NCI-H524 treated with DMSO at 0.1 percent for 48 hours (cell line): ENCODE data around the gene LSM12.
A peak's percentile ranks its signal among the peaks of the same experiment; 100 is the strongest.
"Not testable (repeated sequence)": the region's sequence is repeated elsewhere in the genome, so short reads cannot be mapped to it uniquely, and the experiment has no call there.

ENCODE experiments used
- DNase-seq: peaks from one replicate; lab custom pipeline; 2025; lab: John Stamatoyannopoulos, UW

LSM12 gene

DNA sequence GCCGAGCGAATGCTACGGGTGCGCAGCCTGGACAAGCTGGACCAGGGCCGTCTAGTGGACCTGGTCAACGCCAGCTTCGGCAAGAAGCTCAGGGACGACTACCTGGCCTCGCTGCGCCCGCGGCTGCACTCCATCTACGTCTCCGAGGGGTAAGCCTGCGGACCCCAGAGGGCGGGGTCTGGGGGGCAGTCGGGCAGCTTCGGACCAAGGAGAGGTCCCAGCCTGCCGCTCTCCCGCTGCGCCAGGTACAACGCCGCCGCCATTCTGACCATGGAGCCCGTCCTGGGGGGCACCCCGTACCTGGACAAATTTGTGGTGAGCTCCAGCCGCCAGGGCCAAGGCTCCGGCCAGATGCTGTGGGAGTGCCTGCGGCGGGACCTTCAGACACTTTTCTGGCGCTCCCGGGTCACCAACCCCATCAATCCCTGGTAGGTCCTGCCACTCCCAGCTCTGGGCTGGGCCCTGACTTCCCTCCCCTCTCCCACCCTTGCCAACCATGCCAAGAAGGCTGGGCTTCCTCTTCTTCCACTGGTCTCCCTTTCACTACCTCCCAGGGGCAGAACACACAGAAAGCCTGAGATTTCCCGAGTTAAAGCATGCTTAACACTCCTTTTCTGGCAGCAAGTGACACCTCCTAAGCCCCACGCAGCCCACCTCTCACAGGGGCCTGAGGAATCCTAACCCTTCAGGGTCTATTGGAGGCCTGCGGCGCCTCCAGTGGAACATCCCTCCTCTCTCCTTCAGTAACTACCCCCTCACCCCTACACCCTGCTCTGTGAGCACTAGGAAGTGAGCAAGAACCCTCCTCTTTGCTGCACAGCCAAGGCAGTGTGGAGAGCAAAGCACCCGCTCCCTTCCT lies 58.9 kb downstream of the LSM12 start:
- DNase-seq = no peak

DNA sequence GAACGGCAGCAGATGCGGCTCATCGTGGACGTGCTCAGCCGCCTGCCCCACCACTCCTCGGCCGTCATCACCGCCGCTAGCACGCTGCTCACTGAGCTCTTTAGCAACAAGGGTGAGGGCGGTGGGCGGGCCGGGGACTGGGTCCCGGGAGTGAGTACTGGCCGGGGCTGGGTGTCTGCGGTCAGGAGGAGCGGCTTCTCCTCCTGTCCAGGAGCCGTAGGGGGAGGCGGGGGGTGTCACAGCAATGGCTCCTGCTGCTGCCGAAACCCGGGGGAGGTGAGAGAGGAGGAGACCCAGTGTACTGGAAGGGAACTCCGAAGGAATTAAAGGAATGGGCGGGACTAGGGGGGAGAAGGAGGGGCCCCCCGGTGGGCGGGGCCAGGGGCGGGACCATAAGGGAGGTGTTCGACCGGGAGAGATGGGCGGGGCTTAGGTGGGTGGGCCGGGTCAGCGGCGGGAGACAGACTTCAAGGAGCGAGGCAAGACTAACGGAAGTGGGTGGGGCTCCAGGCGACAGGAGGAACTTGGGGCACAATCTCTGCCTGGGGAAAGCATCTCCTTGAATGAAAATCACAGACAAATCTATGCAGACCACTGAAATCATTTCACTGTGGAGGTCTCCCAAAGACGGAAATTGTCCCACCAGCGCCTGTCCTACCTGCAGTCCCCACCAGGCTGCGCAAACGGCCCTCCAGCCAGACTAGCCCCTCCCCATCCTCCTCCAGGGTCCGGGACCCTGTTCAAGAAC lies 59.7 kb downstream of the LSM12 start:
- DNase-seq = peak; percentile 84

DNA sequence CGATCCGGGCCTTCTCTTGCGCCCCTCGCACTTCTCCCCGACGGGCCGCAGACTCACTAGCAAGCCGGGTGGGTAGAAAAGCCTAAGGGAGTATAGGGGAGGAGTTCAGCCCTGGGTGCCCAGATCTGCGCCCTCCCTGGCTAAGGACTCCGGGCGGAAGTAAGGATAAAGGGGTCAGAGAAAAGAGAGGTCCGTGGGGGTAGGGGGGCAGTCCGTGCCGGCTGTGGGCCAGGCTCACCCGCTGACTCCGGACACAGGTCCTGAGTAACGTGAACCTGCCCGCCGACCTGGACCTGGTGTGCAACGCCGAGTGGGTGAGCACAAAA lies 60.2 kb downstream of the LSM12 start:
- DNase-seq = no peak

DNA sequence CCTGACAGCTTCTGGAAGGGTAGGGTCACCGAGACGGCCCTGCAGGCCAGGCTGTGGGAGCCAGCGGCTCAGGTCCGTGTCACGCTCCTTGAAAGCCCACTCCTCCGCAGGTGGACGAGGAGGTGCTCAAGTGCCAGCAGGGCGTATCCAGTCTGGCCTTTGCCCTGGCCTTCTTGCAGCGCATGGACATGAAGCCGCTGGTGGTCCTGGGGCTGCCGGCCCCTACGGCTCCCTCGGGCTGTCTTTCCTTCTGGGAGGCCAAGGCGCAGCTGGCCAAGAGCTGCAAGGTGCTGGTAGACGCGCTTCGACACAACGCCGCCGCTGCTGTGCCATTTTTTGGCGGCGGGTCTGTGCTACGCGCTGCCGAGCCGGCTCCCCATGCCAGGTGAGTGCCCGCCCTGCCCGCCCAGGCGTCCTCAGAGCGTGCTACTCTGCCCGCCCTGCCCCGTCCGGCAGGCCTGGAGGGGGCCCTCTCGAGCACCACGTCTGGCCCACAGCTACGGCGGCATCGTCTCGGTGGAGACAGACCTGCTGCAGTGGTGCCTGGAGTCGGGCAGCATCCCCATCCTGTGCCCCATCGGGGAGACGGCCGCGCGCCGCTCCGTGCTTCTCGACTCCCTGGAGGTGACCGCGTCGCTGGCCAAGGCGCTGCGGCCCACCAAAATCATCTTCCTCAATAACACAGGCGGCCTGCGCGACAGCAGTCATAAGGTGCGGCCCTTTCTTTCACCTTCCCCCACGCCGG lies 60.8 kb downstream of the LSM12 start:
- DNase-seq = no peak

DNA sequence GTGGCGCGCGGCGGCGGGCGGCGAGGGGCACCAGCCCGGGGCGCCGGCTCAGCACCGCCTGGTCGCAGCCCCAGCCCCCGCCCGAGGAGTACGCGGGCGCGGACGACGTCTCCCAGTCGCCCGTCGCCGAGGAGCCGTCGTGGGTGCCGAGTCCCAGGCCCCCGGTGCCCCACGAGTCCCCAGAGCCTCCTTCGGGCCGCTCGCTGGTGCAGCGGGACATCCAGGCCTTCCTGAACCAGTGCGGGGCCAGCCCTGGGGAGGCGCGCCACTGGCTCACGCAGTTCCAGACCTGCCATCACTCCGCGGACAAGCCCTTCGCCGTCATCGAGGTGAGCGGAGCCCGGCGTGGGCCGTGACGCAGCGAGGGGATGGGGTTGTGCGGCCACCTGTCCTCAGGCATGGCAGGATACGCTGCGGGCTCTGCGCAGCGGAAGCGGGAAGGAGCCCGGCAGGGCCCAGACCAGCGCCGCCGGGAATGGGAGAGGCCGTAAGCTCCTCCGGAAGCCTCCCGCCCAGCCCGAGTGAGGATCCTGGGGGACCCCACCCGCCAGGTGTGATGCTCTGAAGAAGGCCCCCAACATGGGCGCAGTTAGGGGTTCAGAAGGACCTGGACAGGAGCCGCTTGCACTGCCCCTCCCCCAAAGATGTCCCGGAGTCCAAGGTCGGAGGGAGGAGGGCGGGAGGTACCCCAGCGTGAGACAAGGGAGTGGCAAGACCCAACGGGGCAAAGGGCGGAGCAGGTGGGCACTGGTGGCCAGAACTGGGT lies 61.5 kb downstream of the LSM12 start:
- DNase-seq = no peak

DNA sequence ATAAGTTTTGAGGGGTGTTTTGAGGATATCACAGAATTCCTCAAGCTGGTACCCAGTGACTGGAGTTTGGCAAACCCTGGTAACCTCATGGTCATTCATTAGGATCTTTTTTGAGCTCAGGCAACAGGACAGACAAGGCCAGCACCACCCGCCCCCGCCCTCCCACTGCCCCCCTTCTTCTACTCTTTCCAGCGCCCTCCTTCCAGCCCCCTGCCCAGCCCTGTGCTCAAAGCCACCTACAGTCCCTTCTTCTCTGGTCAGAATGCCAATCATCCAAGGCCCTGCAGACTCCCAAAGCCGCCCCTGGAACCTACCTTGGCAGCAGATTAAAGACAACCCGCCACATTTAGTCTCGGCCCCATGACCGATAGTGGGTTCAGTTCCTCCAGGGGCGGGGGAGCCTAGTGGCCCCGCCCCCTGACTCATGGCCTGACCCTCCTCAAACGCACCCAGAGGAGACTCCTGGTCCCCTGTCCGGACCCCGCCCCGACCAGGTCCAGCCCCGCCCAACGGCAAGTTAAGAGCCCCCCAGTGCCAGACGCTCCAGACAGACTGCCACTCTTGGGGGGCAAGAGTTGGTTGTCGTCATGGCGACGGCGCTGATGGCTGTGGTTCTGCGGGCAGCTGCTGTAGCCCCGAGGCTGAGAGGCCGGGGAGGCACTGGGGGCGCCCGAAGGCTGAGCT lies 62.3 kb downstream of the LSM12 start, which contains the start of gene NAGS:
NAGS (plus strand) TSS at position 546 of the 684 bp plus-strand sequence; CDS start at position 588, 42 bp downstream.
- no peak for DNase-seq

DNA sequence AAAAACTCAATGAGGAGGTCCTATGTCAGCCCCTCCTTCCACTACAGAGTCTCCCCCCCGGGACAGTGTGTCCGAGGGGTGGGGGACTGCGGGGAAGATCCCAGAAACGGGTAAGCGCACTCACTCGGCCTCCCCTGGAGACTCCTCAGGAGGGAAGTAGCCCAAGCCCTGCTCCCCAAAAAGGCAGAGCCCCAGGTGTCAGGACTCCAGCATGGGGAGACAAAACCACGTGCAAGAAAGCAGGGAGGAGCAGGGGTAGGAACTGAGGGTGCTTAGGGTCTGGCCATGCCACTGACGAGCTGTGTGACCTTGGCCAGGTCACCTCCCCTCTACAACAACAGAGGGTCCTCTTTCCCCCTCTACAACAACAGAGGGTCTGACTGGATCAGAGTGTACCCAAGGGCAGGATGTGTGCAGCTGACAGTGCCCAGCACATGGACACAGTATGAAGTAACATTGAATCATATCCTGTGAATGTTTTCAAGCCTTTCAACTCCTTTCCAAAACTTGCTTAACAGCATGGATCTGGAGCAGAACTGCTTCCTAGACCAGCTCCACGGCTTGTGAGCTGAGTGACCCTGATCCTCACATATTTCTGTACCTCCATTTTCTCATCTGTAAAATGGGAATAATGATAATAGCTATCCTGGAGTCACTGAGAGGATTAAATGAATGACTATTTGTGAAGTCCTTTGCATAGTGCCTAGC lies 64.2 kb downstream of the LSM12 start:
- no peak for DNase-seq

DNA sequence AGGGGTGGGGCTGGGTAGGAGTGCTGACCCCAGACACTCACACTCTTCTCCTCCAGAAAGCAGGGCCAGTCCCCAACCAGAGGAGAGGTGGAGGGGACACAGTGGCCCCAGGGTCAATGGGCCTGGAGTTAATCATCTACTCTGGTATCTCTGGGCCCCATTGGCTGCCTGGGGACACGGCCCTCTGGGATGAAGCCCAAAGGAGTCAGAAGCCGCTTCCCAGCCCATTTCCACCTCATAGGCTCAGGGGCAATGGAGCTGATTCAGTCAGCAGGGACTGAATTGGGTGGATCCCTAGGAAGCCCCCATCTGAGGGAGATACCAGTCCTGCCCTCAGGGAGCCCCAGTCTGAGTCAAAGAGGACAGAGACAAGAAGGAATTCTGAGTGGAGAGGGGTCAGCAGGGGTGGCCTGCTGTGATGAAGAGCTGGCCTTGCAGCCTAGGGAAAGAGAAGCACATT lies 65.0 kb downstream of the LSM12 start:
- no peak for DNase-seq

DNA sequence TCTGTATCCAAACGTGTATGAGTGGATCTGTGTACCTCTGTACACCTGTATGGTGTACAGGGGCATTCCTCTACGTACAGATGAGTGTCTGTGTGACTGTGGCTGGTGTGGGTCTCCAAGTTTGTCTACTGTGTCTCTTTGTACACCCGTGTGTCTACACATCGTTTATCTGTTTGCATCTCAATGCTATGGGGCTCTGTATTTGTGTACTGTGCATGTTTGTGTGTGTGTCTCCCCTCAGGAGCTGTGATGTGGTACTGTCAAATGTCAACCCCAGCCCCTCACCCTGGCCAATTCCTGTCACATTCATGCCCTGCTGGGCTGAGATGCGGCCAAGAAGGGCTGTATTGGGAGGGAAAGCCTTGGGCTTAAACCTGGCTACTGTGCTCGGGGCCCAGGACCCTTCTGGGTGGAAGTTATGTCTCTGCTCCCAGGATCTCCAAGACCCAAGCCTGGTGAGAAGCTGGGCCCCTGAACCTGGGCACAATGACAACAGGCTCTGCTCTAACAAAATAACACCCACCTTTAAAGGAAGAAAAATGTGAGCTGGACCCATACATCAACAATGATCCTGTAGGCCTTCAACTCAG lies 65.5 kb downstream of the LSM12 start:
- no peak for DNase-seq

DNA sequence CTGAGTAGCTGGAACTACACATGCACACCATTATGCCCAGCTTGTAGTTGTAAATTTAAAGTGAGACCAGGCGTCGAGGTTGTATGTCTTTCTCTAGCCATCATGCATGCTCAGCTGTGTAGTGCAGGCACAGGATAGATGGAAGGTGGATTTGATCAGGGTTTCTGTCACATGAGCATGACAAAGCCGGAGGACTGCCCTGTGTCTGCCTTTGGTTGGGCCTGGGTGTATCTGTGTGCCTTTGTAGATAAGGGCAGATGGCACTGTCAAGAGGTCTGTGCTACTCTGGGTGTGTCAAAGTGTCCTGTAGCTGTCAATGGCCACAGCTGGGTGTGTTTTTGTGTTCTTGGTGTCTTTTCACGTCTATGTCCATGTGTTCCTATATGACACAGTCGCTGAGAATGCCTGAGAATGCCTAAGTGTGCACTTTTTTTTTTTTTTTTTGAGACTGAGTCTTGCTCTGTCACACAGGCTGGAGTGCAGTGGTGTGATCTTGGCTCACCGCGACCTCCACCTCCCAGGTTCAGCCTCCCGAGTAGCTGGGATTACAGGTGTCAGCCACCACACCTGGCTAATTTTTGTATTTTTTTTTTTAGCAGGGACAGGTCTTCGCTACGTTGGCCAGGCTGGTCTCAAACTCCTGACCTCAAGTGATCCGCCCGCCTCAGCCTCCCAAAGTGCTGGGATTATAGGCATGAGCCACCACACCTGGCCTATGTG lies 66.2 kb downstream of the LSM12 start:
- DNase-seq = no peak

DNA sequence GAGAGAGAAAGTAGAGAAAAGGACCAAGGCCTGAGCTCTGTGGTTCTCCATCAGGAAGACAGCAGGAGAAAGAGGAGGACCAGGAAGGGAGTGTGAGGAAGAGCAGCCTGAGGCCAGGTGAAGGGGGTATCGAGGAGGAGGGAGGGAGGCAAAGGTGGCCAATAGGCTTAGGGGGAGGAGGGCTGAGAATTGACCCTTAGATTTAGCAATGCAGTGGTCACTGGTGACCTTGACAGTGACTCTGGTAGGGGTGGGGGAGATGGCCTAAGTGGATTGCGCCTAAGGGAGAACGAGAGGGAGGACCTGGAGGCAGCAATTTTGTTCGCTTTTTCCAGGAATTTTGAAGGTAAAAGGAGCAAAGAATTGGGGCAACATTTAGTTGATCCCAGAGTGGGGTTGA lies 67.4 kb downstream of the LSM12 start:
- no peak for DNase-seq

DNA sequence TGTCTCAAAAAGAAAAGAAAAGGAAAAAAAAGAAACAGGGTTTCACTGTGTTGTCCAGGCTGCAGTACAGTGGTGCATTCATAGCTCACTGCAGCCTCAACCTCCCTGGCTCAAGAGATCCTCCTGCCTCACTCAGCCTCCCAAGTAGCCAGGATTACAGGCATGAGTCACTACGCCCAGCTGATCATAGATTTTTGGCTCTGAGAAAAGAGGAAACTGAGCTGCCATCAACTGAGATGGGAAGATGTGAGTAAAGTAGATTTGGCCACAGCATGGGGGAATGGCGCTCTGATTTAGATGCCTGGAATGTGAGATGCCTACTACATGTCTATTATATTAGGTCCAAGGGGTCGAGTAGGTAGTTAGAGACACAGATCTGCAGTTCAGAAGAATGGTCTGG lies 67.9 kb downstream of the LSM12 start:
- DNase-seq = no peak

DNA sequence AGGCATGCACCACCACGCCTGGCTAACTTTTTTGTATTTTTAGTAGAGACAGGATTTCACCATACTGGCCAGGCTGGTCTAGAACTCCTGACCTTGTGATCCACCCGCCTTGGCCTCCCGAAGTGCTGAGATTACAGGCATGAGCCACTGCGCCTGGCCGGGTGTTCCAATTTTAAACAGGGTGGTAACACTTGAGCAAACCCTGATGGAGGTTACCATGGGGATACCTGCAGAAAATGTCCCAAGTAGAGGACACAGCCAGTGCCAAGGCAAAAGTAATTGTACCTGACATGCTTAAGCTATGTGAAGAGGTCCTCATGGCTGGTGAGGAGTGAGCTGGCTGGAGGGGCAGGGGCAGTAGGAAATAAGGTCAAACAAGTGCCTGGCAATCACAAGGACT lies 69.3 kb downstream of the LSM12 start:
- not testable (repeated sequence) for DNase-seq

DNA sequence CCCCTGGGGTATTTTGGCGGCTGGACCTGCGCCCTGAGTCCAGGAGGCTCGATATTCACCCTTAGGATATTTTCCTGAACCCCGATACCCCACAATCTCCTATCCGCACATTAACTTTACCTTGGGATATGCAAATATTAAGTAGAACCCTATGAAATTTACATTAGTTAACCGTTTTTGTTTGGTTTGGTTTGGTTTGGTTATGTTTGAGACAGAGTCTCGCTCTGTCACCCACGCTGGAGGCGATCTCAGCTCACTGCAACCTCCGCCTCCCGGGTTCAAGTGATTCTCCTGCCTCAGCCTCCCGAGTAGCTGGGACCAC lies 71.4 kb downstream of the LSM12 start:
- no peak for DNase-seq

DNA sequence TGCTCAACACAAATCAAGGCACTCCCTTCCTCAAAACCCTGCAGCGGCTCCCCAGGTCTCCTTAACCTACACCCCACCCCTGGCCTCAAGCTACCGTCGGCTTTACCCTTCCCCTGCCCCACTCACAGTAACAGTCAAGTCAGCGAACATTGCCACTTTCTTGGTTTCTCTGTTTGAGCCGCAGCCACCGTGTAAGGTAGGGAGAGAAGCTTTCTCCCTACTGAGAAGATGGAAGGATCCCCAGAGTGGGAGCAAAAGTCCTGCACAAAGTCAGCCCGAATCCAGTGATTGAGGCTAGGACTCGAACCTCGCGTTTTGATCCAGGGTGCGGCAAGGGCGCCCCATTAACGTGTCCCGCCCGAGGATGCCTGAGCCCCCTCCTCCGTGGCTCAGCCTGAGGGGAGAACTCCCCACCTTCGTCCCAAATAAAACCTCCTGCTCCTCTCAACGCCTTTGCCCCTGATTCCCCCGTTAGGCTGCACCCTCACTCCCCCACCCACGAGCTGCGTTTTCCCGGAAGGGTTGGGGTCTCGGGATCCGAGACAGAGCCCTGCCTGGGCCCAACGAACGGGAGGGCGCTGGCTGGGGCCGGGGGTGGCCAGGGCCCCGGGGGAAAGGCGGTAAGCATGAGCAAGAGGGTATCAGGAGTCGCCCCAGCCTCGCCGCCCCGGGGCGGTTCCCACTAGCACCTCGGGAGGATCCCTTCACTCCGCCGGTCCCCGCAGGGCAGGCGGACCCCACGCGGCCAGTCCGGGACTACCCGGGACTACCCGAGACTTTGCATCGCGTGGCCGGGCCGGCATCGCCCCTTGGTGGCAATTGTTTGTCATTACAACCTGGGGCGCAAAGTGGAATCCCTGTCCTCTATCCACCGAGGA lies 72.0 kb downstream of the LSM12 start:
- no peak for DNase-seq

DNA sequence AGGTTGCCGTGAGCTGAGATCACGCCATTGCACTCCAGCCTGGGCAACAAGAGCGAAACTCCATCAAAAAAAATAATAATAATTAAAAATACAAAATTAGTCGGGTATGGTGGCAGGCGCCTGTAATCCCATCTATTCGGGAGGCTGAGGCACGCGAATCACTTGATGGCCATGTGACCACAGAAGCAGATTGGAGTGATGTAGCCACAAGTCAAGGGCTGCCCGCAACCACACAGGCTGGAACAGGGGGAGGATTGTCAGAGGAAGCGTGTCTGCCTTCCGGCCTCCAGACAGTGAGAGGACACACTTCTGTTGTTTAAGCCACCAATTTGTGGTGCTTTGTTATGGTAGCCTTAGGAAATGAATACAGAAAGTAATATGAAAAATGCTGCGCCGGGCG lies 73.8 kb downstream of the LSM12 start:
- DNase-seq = no peak

DNA sequence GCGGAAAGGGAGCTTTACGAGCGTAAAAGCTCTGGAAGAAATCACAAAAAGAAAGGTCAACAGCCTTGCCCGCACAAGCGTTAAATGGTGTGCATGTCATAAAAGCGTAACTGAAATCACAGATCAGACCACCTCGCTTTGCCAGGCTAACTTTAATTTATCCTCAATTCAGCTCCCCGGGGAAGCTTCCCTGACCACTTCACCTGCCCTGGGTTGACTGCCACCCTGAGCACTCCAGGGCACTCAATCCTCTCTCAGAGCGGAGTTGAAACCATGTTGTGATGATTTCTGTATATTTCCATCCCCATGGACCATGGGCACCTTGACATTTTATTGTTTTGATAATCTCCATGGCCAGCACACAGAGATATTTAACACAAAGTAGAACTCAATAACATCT lies 78.2 kb downstream of the LSM12 start:
- DNase-seq = no peak

DNA sequence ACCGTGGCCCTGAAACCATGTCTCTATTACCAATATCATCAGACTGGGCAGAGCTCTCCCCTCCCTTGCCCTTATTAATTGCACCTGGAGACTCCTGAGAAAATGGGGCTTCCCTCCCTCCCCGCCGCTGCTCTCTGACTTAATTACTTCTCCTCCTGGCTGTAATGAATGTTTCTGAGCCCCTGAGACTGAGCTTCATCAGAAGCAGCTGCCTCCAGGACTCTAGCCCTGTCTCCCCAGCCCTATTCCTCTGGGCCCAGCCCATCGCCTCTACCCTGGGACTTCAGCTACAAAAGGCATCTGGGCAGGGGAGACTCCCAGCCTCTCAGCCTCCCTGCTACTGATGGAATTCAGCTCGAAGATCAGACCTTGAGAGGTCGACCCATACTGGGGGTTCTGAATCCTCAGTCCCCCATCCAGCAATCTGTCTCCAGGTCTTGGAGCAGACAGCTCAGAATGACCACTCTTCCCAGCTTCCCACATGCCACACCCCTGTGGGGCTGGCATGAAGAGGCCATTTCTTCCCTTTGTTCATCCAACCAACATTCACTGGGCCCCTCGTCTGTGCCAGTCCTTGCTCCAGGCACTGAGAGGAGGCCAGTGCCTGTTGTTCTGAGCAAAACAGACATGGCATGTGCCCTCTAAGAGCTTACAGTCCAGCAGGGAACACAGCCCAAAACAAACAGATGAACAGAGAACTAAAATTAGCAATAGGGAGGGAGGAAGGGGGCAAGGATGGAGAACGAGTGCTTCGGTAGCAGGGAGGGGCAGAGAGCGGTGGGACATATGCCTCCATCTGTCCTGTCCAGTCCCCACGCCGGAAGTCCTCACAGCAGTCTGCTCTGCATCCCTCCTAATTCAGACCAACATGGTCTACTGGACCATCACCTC lies 79.1 kb downstream of the LSM12 start:
- no peak for DNase-seq
